K562 (cell line): ENCODE measurements around the gene G6PD. TPM values are rescaled to one million over a fixed set of nuclear protein-coding genes. Genes with fewer than 3 reads are reported as not detected.
A peak's percentile ranks its signal among the peaks of the same experiment; 100 is the strongest.

Experiments used
- CEBPB ChIP-seq: fragments of 450-650 bp; IDR thresholded peaks from 2 replicates; pipeline ENCODE4 v1.6.1; 2016; ENCODE audit warnings: missing genetic modification characterization, missing compliant biosample characterization
- EP300 ChIP-seq: IDR thresholded peaks from 2 replicates; pipeline ENCODE4 v1.6.1; 2012; ENCODE audit warnings: low read length, improper control_type of control experiment
- EP400 ChIP-seq: fragments of 450-650 bp; IDR thresholded peaks from 2 replicates; pipeline ENCODE4 v1.6.1; 2017; ENCODE audit warnings: antibody characterized with exemption, mild to moderate bottlenecking, moderate library complexity
- HEY1 ChIP-seq: fragments of 250-450 bp; sonication (Bioruptor Pico); IDR thresholded peaks from 2 replicates; pipeline ENCODE4 v1.5.0; 2020; ENCODE audit warnings: mild to moderate bottlenecking, moderate library complexity, borderline replicate concordance
- KAT8 ChIP-seq: fragments of 450-650 bp; IDR thresholded peaks from 2 replicates; pipeline ENCODE4 v1.6.1; 2016; ENCODE audit warnings: low read depth, mild to moderate bottlenecking
- MTA3 ChIP-seq: fragments of 450-650 bp; formaldehyde crosslinking; IDR thresholded peaks from 2 replicates; pipeline ENCODE4 v1.6.1; 2017; ENCODE audit warnings: mild to moderate bottlenecking, borderline replicate concordance
- PML ChIP-seq: IDR thresholded peaks from 2 replicates; pipeline ENCODE4 v1.6.1; 2012; ENCODE audit warnings: low read length, inconsistent platforms
- RFX7 ChIP-seq: fragments of 250-450 bp; sonication (Bioruptor Pico); IDR thresholded peaks from 2 replicates; pipeline ENCODE4 v1.5.1; 2021; ENCODE audit warnings: mild to moderate bottlenecking
- SUPT5H ChIP-seq: fragments of 450-650 bp; IDR thresholded peaks from 2 replicates; pipeline ENCODE4 v1.6.1; 2016
- TFE3 ChIP-seq: fragments of 450-650 bp; formaldehyde crosslinking; IDR thresholded peaks from 2 replicates; pipeline ENCODE4 v1.4.0; 2020; ENCODE audit warnings: mild to moderate bottlenecking, mixed read lengths
- THRB ChIP-seq: fragments of 450-650 bp; formaldehyde crosslinking; conservative IDR thresholded peaks from 2 replicates; pipeline ENCODE4 v1.4.0; 2022; ENCODE audit warnings: mild to moderate bottlenecking, missing genetic modification characterization
- ZFP1 ChIP-seq: fragments of 450-650 bp; formaldehyde crosslinking; IDR thresholded peaks from 2 replicates; pipeline ENCODE4 v1.4.0; 2020; ENCODE audit warnings: mild to moderate bottlenecking, mixed read lengths
- ZNF143 ChIP-seq: sonication (generic); formaldehyde crosslinking; IDR thresholded peaks from 2 replicates; pipeline ENCODE4 v1.9.0; 2022; ENCODE audit warnings: mild to moderate bottlenecking, missing genetic modification reagents
- ZNF24 ChIP-seq: fragments of 450-650 bp; IDR thresholded peaks from 2 replicates; pipeline ENCODE4 v1.6.1; 2016
- ZNF253 ChIP-seq: fragments of 250-450 bp; sonication (Bioruptor Pico); conservative IDR thresholded peaks from 2 replicates; pipeline ENCODE4 v1.6.1; 2021; ENCODE audit warnings: mild to moderate bottlenecking
- ZNF274 ChIP-seq: IDR thresholded peaks from 2 replicates; pipeline ENCODE4 v1.6.1; 2011; ENCODE audit warnings: low read depth, mild to moderate bottlenecking, low read length, moderate library complexity, borderline replicate concordance
- ZNF318 ChIP-seq, 2 experiments: fragments of 450-650 bp; IDR thresholded peaks; 2 replicates each; pipeline ENCODE4 v1.6.1; 2016; ENCODE audit warnings: mild to moderate bottlenecking in 2 of 2, borderline replicate concordance in 1 of 2, low read depth in 1 of 2, moderate library complexity in 1 of 2
- ZNF551 ChIP-seq: fragments of 250-450 bp; sonication (Bioruptor Pico); IDR thresholded peaks from 2 replicates; pipeline ENCODE4 v1.5.0; 2021; ENCODE audit warnings: mild to moderate bottlenecking, moderate library complexity
- polyA plus RNA-seq, 8 experiments: library from polyadenylated mRNA; depleted of rRNA in 4 of 8; stranded (reverse) in 5 of 8; unstranded in 3 of 8; fragments of >200 nt; fragmentation: Nextera tagmentation in 2 of 8; fragmentation: Illumina TruSeq in 1 of 8; extraction: Ambion mirVana in 2 of 8; extraction: Trizol in 1 of 8; gene quantifications; 2 replicates each; pipeline versions ENCODE4 v1.2.1 to v1.2.3, GENCODE V29; 2011 to 2014; ENCODE audit warnings: inconsistent platforms in 1 of 8, missing spikeins in 1 of 8
- total RNA-seq, 7 experiments: library from RNA; depleted of rRNA in 6 of 7; stranded (reverse); fragments of >200 nt in 6 of 7; fragmentation: Illumina TruSeq in 2 of 7; extraction: Trizol in 2 of 7; gene quantifications; 2 replicates each; pipeline versions ENCODE4 v1.2.1 to v1.2.3, GENCODE V29; 2011 to 2021; ENCODE audit warnings: low replicate concordance in 1 of 7

Gene G6PD
- total and polyA plus RNA-seq, 9 of the 15 experiments (the other 6 are each of a cell fraction or from before 2014, with no cell fraction given): 2.9 to 222 (median 66.4) TPM

GRCh38 chrX:154484255-154485149, 62.1 kb downstream of the G6PD start (continued):
- no peak for TF ChIP-seq TFE3 (CRISPR knock-in tag)
- TF ChIP-seq EP300: peak; percentile 79
- peak; percentile 66 for TF ChIP-seq SUPT5H
- no peak; the same call in 1 of the 2 replicates for TF ChIP-seq PML
- TF ChIP-seq THRB (CRISPR knock-in tag): no peak
- TF ChIP-seq MTA3: peak; percentile 86; the same call in 1 of the 2 replicates
- no peak for TF ChIP-seq ZNF143
- no peak for TF ChIP-seq HEY1
- TF ChIP-seq ZNF274: no peak
- TF ChIP-seq CEBPB (tag): no peak
- TF ChIP-seq EP400: peak; percentile 67
- TF ChIP-seq KAT8: no peak
- no peak for TF ChIP-seq ZNF551
- TF ChIP-seq ZNF24: no peak
- TF ChIP-seq ZNF253 (CRISPR knock-in tag): no peak
- no peak for TF ChIP-seq ZFP1
- TF ChIP-seq RFX7 (CRISPR knock-in tag): no peak
- no peak for TF ChIP-seq ZNF318 (IDR thresholded peaks at IDR 0.05; ENCODE audit: borderline replicate concordance in 1 of 2, low read depth in 1 of 2)
